Measurements from ENCODE around the gene CAPN8.

- TF ChIP-seq, protein P1, sequence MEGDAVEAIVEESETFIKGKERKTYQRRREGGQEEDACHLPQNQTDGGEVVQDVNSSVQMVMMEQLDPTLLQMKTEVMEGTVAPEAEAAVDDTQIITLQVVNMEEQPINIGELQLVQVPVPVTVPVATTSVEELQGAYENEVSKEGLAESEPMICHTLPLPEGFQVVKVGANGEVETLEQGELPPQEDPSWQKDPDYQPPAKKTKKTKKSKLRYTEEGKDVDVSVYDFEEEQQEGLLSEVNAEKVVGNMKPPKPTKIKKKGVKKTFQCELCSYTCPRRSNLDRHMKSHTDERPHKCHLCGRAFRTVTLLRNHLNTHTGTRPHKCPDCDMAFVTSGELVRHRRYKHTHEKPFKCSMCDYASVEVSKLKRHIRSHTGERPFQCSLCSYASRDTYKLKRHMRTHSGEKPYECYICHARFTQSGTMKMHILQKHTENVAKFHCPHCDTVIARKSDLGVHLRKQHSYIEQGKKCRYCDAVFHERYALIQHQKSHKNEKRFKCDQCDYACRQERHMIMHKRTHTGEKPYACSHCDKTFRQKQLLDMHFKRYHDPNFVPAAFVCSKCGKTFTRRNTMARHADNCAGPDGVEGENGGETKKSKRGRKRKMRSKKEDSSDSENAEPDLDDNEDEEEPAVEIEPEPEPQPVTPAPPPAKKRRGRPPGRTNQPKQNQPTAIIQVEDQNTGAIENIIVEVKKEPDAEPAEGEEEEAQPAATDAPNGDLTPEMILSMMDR (conservative IDR thresholded peaks at IDR 0.05): no peak
- no peak for TF ChIP-seq ZFX (IDR thresholded peaks at IDR 0.05)
Observed at GRCh38 chr1:223609977-223610376, 55.5 kb downstream of the CAPN8 start.

All from C4-2B (cell line).